ENCODE measurements around the gene RAB30.

DNA sequence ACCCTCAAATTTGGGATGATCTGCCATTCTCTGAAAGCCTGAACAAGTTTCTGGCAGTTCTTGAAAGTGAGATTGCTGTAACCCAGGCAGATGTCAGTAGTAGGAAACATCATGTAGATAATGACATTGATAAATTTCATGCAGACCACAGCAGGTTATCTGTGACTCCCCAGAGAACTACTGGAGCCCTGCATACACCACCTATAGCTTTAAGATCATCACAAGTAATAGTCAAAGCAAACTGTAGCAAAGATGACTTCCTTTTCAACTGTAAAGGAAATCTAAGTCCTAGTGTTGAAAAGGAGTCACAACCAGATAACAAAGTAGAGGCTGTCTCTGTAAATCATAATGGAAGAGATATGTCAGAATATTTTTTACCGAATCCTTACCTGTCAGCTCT is 139.1 kb downstream of the RAB30 start:
- TF ChIP-seq, protein P1, sequence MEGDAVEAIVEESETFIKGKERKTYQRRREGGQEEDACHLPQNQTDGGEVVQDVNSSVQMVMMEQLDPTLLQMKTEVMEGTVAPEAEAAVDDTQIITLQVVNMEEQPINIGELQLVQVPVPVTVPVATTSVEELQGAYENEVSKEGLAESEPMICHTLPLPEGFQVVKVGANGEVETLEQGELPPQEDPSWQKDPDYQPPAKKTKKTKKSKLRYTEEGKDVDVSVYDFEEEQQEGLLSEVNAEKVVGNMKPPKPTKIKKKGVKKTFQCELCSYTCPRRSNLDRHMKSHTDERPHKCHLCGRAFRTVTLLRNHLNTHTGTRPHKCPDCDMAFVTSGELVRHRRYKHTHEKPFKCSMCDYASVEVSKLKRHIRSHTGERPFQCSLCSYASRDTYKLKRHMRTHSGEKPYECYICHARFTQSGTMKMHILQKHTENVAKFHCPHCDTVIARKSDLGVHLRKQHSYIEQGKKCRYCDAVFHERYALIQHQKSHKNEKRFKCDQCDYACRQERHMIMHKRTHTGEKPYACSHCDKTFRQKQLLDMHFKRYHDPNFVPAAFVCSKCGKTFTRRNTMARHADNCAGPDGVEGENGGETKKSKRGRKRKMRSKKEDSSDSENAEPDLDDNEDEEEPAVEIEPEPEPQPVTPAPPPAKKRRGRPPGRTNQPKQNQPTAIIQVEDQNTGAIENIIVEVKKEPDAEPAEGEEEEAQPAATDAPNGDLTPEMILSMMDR (IDR thresholded peaks at IDR 0.05), result no peak
- no peak for TF ChIP-seq EZH2 (IDR thresholded peaks at IDR 0.05)

All from neural progenitor cell (in vitro differentiated cells).